HT-29 (cell line): ENCODE results near the gene CRISPLD2. TPM values are rescaled to one million over a fixed set of nuclear protein-coding genes. Genes with fewer than 3 reads are reported as not detected.

Experiments
- DNase-seq: peaks from one replicate; pipeline ENCODE4 v3.0.0-alpha.2; 2015; ENCODE audit warnings: low spot score
- total RNA-seq: library from RNA; depleted of rRNA; stranded (reverse); fragments of >200 nt; shearing (Covaris generic); gene quantifications from 2 replicates; pipeline ENCODE4 v1.2.3, GENCODE V29; 2014

The CRISPLD2 gene
- total RNA-seq, 1 experiment from 2014 or later = 0.74 TPM

GRCh38 chr16:84800158-84800978 lies 19.4 kb upstream of the CRISPLD2 start:
- no peak for DNase-seq

DNA sequence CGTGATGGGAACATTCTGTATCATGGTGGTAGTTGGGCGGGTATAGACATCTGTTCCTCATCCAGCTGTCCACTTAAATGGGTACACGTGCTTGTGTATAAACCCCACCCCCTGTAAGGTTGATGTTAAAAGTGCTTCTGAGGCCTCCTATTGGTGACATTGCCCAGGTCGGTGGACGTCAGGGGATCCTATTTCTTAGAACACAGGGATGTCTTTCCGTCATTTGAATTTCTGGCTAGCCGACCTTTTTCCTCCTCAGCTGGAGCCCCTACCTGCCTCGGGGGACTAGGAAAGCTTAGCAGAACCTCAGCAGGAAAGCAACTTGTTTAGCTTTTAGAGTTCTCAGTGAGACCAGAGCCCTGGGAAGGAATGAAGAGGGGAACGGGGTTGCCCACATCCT lies 16.6 kb upstream of the CRISPLD2 start:
- no peak for DNase-seq

DNA sequence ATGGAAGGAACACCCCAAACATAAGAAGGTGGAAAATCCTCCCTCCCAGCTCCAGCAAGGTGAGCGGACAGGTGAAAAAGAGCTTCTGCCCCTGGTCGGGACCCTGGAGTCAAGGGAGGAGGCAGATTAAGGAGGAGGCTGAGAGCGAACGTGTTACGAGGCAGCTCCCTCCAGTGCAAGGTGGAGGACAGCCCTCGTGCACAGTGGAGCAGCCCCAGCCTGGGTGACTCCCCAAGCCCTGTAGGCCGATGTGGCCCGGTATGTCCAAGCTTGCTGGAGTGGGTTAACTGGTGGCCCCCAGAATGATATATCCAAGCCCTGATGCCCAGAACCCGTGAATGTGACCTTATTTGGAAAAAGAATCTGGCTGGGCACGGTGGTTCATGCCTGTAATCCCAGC lies 15.5 kb upstream of the CRISPLD2 start:
- no peak for DNase-seq

DNA sequence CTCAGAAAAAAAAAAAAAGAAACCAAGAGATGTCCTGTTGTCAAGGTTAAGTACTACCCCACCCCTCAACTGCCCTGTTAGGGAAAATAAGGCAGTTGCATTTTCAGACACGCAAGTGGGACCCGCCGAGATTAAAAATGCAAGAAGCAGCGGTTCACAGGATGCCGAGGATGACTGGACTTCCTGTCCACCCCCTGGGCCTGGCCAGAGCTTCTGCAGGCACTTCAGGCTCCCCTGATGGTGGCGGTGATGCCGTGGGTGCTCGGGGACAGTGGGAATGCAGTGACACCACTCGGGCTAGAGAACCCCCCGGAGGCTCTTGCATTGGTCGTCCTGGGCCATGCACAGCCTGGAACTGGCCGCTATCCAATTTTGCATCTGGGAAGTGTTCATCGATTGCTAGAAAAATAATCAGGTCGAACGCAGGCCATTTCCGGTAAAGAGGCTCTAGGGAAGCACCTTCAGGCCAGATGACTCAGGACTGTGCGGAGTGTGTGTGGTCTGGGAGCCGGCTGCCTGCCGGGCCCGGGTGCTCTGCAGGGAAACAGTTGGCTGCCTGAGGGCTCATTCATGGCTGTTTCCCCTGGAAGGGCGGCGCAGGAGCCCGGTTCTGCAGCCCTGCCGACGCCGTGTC lies 13.4 kb upstream of the CRISPLD2 start:
- DNase-seq = peak; percentile 57

DNA sequence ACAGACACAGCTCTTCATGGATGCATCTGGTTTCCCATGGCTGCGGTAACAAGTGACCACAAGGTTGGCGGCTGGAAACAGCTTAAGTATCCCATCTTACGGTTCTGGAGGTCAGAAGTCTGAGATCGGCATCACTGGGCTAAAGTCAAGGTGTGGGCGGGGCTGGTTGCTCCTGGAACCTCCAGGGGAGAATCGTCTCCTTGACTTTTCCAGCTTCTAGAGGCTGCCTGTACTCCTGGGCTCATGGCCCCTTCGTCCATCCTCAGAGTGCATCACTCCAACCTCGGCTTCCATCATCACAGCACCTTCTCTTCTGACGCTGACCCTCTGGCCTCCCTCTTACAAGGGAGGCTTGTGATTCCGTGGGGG lies 12.9 kb upstream of the CRISPLD2 start:
- DNase-seq = no peak

- no peak for DNase-seq
Measured at GRCh38 chr16:84807776-84808175, 12.0 kb upstream of the CRISPLD2 start.

DNA sequence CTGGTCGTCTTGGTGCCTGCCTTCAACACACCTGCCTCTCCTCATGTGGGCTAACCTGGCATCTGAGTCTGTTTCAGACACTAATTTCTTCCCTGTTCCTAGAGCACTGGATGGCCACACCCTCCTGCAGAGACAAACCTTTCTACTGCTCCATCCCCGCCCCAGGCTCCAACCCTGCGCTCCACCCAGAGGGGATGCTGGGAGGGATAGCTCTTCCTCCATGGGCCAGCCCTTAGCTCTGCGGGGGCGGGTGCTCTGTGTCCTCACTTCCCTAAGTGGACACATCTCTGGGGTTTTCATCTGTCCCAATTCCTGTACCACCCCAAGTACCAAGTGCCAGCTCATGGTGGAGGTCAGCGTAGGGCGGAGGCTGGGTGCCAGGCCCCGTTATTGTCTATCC lies 11.0 kb upstream of the CRISPLD2 start:
- no peak for DNase-seq

DNA sequence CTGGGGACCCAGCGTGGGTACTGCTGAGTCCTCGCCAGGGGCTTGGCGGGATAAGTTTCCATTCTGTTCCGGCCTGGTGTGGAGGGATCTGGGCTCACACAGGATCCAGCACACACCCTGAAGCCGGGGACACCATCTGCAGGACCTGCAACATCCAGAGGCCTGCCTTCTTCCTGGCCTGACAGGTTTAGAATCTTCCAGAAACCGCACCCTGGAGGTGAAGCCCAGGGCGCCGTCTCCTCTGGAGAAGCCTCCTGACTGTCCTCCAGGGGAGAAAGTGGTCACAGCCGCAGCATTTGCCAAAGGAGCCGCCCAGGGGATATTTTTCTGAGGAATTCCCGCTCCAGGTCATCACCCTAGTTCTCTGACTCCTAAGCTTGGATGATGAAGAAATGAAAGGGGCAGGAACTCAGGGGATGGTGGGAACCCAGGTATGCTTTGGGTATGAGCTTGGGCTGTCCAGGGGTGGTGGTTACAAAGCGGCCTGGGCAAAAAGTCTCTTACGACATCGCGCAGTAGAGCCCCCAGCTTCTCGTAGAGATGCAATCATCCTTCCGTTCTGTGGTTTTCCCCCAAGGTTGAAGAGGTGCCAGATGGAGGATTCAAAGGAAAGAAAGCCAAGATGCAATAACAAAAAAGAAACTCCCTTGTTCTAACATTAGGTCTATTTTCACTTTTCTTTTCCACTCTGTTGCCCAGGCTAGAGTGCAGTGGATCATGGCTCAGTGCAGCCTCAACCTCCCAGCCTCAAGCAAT lies 9.1 kb upstream of the CRISPLD2 start:
- no peak for DNase-seq

DNA sequence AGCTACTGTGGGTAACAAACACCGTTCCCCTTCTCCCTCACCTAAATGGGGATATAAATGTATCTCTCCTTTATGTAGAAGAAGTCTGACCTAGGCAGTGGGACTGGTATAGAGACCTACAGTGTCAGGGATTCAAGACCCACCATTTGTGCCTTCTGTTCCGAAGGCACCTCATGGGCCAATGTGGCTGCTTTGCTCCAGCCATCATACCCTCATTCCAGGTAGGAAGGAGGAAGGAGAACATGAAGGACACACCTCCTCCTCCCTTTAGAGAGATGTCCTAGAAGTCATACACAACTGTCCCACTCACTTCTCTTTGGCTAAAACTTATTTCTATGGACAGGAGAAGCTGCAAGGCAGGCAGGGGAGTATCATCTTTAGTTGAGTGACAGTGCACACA lies 8.3 kb upstream of the CRISPLD2 start:
- DNase-seq = no peak

- no peak for DNase-seq
Measured at GRCh38 chr16:84813141-84813934, 6.4 kb upstream of the CRISPLD2 start.

DNA sequence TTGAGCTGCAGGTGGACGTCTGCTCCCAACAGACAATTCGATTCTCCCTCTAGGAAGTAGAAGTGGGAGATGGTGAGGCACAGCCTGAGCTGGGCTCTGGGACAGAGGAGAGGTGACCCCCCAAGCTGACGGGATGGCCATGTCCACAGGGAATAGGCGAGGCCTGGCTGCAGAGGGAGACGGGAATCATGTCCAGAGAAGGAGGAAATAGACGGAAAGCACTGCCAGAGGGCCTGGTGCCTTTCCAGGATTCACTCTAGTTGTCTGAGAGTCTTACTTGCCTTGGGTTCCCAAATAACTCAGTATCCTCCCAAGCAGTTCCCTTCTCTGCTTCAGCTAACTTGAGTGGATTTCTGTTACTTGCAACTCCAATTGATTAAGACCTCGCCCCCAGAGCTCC lies 4.3 kb upstream of the CRISPLD2 start:
- no peak for DNase-seq

- no peak for DNase-seq
Measured at GRCh38 chr16:84816023-84816422, 3.8 kb upstream of the CRISPLD2 start.

- DNase-seq = no peak
Measured at GRCh38 chr16:84816485-84816884, 3.3 kb upstream of the CRISPLD2 start.

GRCh38 chr16:84817206-84817605 lies 2.6 kb upstream of the CRISPLD2 start:
- no peak for DNase-seq

GRCh38 chr16:84817613-84818012 lies 2.2 kb upstream of the CRISPLD2 start:
- no peak for DNase-seq

DNA sequence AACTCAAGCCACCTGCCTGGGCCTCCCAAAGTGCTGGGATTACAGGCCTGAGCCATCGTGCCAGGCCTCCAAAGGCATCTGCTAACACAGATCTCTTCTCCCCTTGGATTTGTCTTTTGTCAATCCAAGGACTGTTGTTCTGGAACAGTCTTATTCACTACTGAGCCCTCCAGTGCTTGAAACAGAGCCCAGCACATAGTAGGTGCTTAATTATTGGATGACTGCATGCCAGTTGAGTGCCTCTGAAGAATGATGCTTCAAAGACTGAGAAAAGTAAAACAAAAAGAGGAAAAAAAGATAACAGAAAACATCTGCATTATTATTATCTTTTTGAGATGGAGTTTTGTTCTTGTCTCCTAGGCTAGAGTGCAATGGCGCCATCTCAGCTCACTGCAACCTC lies 1.7 kb upstream of the CRISPLD2 start:
- no peak for DNase-seq

DNA sequence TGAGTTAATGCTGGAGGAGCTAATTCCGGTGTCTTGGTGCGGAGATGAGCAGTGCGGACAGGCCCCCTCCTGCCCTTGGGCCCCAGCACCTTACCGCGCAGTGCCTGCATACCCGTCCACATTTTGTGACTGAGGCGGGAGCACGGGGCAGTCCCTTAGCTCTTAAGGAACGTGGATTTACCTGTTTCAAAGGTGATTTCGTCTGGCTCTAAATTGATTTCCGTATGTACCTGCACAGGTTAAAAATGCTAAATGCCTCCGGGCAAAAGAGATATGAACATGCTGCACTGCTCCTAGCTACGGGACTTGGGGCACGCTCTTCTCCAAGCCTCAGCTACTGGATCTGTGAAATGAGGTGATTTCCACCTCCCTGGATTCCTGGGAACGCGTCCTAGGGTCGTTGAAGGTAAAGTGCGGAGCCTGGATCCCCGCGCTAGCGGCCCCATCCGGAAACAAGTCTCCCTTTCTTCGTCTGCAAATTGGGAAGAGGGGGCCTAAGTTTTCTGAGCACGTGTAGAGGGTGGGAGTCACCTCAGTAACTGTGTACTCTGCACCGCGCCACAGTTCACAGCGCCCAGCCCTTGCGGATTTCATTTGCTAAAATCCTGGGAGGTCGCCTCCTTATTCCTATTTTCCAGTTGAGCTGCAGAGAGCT lies 669 bp upstream of the CRISPLD2 start:
- DNase-seq = no peak

DNA sequence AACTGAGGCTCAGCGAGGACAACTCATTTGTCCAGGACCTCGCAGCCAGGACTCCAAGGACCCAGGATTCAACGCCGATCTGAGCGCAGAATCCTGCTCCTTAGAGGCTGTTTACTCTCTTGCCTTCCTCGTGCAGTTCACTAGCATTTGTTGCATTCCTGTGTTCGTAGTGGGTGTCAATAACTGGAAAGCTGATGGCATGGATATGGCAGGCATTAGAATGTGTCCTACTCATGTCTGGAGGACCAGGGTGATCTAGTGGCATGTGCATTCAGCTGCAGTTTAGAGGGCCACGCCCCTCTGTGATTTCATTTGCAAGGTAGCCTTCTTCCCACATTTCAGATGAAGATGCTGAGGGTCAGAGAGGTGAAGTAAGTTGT lies 510 bp downstream of the CRISPLD2 start:
- DNase-seq = no peak

- no peak for DNase-seq
Measured at GRCh38 chr16:84820771-84821170, 986 bp downstream of the CRISPLD2 start.

DNA sequence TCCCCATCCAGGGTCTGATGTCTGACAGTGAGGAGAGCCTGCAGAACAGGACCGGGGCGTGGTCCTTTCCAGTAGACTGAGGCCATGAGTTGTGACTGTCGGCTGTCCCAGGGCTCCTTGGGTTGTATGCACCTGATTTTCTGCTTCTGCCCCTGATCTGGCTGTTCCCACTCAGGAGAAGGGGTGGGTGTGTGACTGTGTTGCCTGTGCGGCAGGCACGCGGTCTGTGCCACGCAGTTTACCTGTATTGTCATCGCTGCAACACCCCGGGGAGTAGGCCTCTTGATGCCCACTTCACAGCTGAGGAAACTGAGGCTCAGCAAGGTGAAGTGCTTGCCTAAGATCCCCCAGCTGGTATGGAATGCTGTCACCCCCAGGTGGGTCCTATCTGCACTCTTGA lies 1.4 kb downstream of the CRISPLD2 start:
- no peak for DNase-seq
